Endothelial cell (in vitro differentiated cells): ENCODE results near the gene UBA1. TPM values are rescaled to one million over a fixed set of nuclear protein-coding genes. Genes with fewer than 3 reads are reported as not detected.

Experiments
- DNase-seq: peaks from one replicate; pipeline ENCODE4 v3.0.0; 2021; ENCODE audit warnings: low spot score
- H3K27ac Mint-ChIP-seq: one replicate; pipeline ENCODE4 v1.8.0; 2021; ENCODE audit warnings: mixed read lengths, inconsistent platforms; ENCODE audit not compliant: unreplicated experiment
- H3K27me3 Mint-ChIP-seq: one replicate; pipeline ENCODE4 v1.8.0; 2021; ENCODE audit warnings: mild to moderate bottlenecking, moderate library complexity, mixed read lengths, inconsistent platforms; ENCODE audit not compliant: unreplicated experiment
- H3K36me3 Mint-ChIP-seq: one replicate; pipeline ENCODE4 v1.8.0; 2021; ENCODE audit warnings: mild to moderate bottlenecking, low read depth, mixed read lengths, inconsistent platforms; ENCODE audit not compliant: unreplicated experiment
- H3K4me1 Mint-ChIP-seq: one replicate; pipeline ENCODE4 v1.8.0; 2021; ENCODE audit warnings: mild to moderate bottlenecking, mixed read lengths, inconsistent platforms; ENCODE audit not compliant: unreplicated experiment
- H3K4me3 Mint-ChIP-seq: one replicate; pipeline ENCODE4 v1.8.0; 2021; ENCODE audit warnings: mild to moderate bottlenecking, mixed read lengths, inconsistent platforms; ENCODE audit not compliant: unreplicated experiment
- H3K9me3 Mint-ChIP-seq: one replicate; pipeline ENCODE4 v1.8.0; 2021; ENCODE audit warnings: mixed read lengths, inconsistent platforms; ENCODE audit not compliant: unreplicated experiment
- CTCF ChIP-seq: fragments of 200-600 bp; sonication (generic); IDR thresholded peaks from one replicate; pipeline ENCODE4 v1.5.0; 2021; ENCODE audit warnings: antibody characterized with exemption; ENCODE audit not compliant: unreplicated experiment
- total RNA-seq: library from RNA; stranded (reverse); fragmentation: NEBNext Ultra II Directional; extraction: Animal tissue kit (Norgen Biotek cat#: 25700); gene quantifications from one replicate; pipeline ENCODE4 v1.2.1, GENCODE V29; 2021; ENCODE audit not compliant: unreplicated experiment

Gene UBA1
- total RNA-seq, 1 donor from 2014 or later: 246 TPM

GRCh38 chrX:47182106-47182700 lies 11.4 kb upstream of the UBA1 start:
- Mint-ChIP-seq H3K27me3 (peaks cover 3% of the 10 kb centered on the region), H3K4me3 (no peak overlapping the region), H3K27ac (no peak overlapping the region), H3K36me3 (peaks cover 13% of the 10 kb centered on the region), H3K9me3 (no peaks in the 10 kb centered on the region), H3K4me1 (no peaks in the 10 kb centered on the region)
- no peak for DNase-seq
- no peak for TF ChIP-seq CTCF

- peaks cover 8% of the 10 kb centered on the region for H3K36me3 Mint-ChIP-seq
- H3K4me1 Mint-ChIP-seq: no peaks in the 10 kb centered on the region
- no peak for DNase-seq
- peaks cover 3% of the 10 kb centered on the region for H3K27me3 Mint-ChIP-seq
- no peaks in the 10 kb centered on the region for H3K9me3 Mint-ChIP-seq
- no peak overlapping the region for H3K27ac Mint-ChIP-seq
- TF ChIP-seq CTCF: no peak
- H3K4me3 Mint-ChIP-seq: no peak overlapping the region
Measured at GRCh38 chrX:47184486-47184885, 9.1 kb upstream of the UBA1 start.

- H3K9me3 Mint-ChIP-seq: no peaks in the 10 kb centered on the region
- H3K27me3 Mint-ChIP-seq: peaks cover 3% of the 10 kb centered on the region
- no peak overlapping the region for H3K27ac Mint-ChIP-seq
- TF ChIP-seq CTCF: no peak
- H3K4me1 Mint-ChIP-seq: no peaks in the 10 kb centered on the region
- H3K4me3 Mint-ChIP-seq: no peak overlapping the region
- H3K36me3 Mint-ChIP-seq: peaks cover 8% of the 10 kb centered on the region
- DNase-seq: no peak
Measured at GRCh38 chrX:47185241-47185640, 8.4 kb upstream of the UBA1 start.

GRCh38 chrX:47186096-47186740 lies 7.4 kb upstream of the UBA1 start:
- H3K27me3 Mint-ChIP-seq: no peaks in the 10 kb centered on the region
- no peak overlapping the region for H3K27ac Mint-ChIP-seq
- no peaks in the 10 kb centered on the region for H3K9me3 Mint-ChIP-seq
- H3K4me3 Mint-ChIP-seq: no peak overlapping the region
- no peak for DNase-seq
- TF ChIP-seq CTCF: no peak
- H3K4me1 Mint-ChIP-seq: no peaks in the 10 kb centered on the region
- H3K36me3 Mint-ChIP-seq: peaks cover 8% of the 10 kb centered on the region

GRCh38 chrX:47187106-47187677 lies 6.4 kb upstream of the UBA1 start:
- no peak for DNase-seq
- peaks cover 8% of the 10 kb centered on the region for H3K36me3 Mint-ChIP-seq
- H3K4me3 Mint-ChIP-seq: no peak overlapping the region
- no peaks in the 10 kb centered on the region for H3K27me3 Mint-ChIP-seq
- H3K9me3 Mint-ChIP-seq: no peaks in the 10 kb centered on the region
- no peak for TF ChIP-seq CTCF
- H3K27ac Mint-ChIP-seq: no peak overlapping the region
- no peaks in the 10 kb centered on the region for H3K4me1 Mint-ChIP-seq
